A673 (cell line): ENCODE data around the gene GJE1.

Source experiments
- CTCF ChIP-seq: fragments of 300-800, 200-600 bp; sonication (generic); conservative IDR thresholded peaks from 2 replicates; pipeline ENCODE4 v1.5.1; 2017; ENCODE audit warnings: low read depth, mild to moderate bottlenecking, antibody characterized with exemption, low read length, moderate library complexity, mixed read lengths
- EZH2 ChIP-seq: fragments of 200-600 bp; sonication (generic); IDR thresholded peaks from 2 replicates; pipeline ENCODE4 v1.6.1; 2017; ENCODE audit warnings: borderline replicate concordance, low read depth, mild to moderate bottlenecking, mixed read lengths, antibody characterized with exemption, low read length; ENCODE audit not compliant: poor library complexity, severe bottlenecking

- TF ChIP-seq CTCF (no peak), EZH2 (no peak)
Observed at GRCh38 chr6:142155091-142155490, 22.4 kb downstream of the GJE1 start.
